T-cell (primary cell): Measurements from ENCODE around the gene TNK1. TPM values are rescaled to one million over a fixed set of nuclear protein-coding genes. Genes with fewer than 3 reads are reported as not detected.
A peak's percentile ranks its signal among the peaks of the same experiment; 100 is the strongest.

ENCODE experiments used
- ATAC-seq, 4 experiments: fragments of 200-7000 bp in 3 of 4; fragments of 150-1000 bp in 1 of 4; cut with Tn5 transposase; replicated peaks in 1 of 4; 1 replicate in 3 of 4; 2 replicates in 1 of 4; pipeline ENCODE4 v1.10.0; 2021; ENCODE audit warnings: moderate library complexity in 3 of 4, mild to moderate bottlenecking in 2 of 4, moderate number of reproducible peaks in 1 of 4
- CTCF ChIA-PET, 2 donors: fragments of 300-600 bp; sonication (Branson Sonifier 250); formaldehyde crosslinking; loops; one replicate each; lab custom pipeline; 2022; ENCODE audit warnings: antibody characterized with exemption in 2 of 2; lab: Charles Lee
- POLR2A ChIA-PET, 2 donors: fragments of 300-600 bp; sonication (Branson Sonifier 250); formaldehyde crosslinking; loops; one replicate each; lab custom pipeline; 2022; ENCODE audit warnings: antibody characterized with exemption in 2 of 2; lab: Charles Lee
- DNase-seq, 35 experiments: peaks; one replicate each; pipeline versions ENCODE4 v3.0.0 to v3.0.0-alpha.2; 2013 to 2023
- H3K27ac ChIP-seq: one replicate; pipeline ENCODE4 v1.5.1; 2013; ENCODE audit warnings: low read length
- H3K27me3 ChIP-seq, 2 experiments: replicated peaks in 1 of 2; 1 replicate in 1 of 2; 2 replicates in 1 of 2; pipeline versions ENCODE4 v1.6.1 to v1.7.0; 2013; ENCODE audit warnings: low read length in 1 of 2, mixed read lengths in 1 of 2; ENCODE audit not compliant: control insufficient read depth in 2 of 2, insufficient read depth in 2 of 2; ENCODE audit errors: extremely low read depth in 1 of 2
- H3K36me3 ChIP-seq, 2 donors: 1 replicate in 1 of 2; 2 replicates in 1 of 2; pipeline versions ENCODE4 v1.6.1 to v1.7.0; 2013; ENCODE audit warnings: low read length in 1 of 2; ENCODE audit not compliant: control insufficient read depth in 2 of 2, insufficient read depth in 1 of 2; ENCODE audit errors: extremely low read depth in 1 of 2
- H3K4me1 ChIP-seq, 2 experiments: 1 replicate in 1 of 2; 2 replicates in 1 of 2; pipeline versions ENCODE4 v1.6.1 to v1.7.0; 2013; ENCODE audit warnings: low read length in 2 of 2, mixed read lengths in 1 of 2; ENCODE audit not compliant: insufficient read depth in 2 of 2, control insufficient read depth in 1 of 2; ENCODE audit errors: extremely low read depth in 1 of 2
- H3K4me3 ChIP-seq, 2 donors: 1 replicate in 1 of 2; 2 replicates in 1 of 2; pipeline versions ENCODE4 v1.5.1 to v1.7.0; 2013; ENCODE audit warnings: mild to moderate bottlenecking in 2 of 2, low read length in 1 of 2, moderate library complexity in 1 of 2; ENCODE audit not compliant: control insufficient read depth in 1 of 2; ENCODE audit errors: extremely low read depth in 1 of 2
- H3K9me3 ChIP-seq: 2 replicates; pipeline ENCODE4 v1.7.0; 2013
- H3K27ac Mint-ChIP-seq, 2 donors: one replicate each; pipeline ENCODE4 v1.8.0; 2020 to 2021; ENCODE audit warnings: mild to moderate bottlenecking in 2 of 2, mixed read lengths in 2 of 2
- H3K27me3 Mint-ChIP-seq, 2 donors: one replicate each; pipeline ENCODE4 v1.8.0; 2021 to 2022; ENCODE audit warnings: mixed read lengths in 2 of 2
- H3K36me3 Mint-ChIP-seq: one replicate; pipeline ENCODE4 v1.8.0; 2021; ENCODE audit warnings: mixed read lengths
- H3K4me1 Mint-ChIP-seq, 3 donors: one replicate each; pipeline ENCODE4 v1.8.0; 2020 to 2022; ENCODE audit warnings: mixed read lengths in 3 of 3, mild to moderate bottlenecking in 1 of 3
- H3K4me3 Mint-ChIP-seq, 3 donors: one replicate each; pipeline ENCODE4 v1.8.0; 2020 to 2022; ENCODE audit warnings: mild to moderate bottlenecking in 3 of 3, mixed read lengths in 3 of 3, moderate library complexity in 3 of 3
- H3K9me3 Mint-ChIP-seq, 3 donors: one replicate each; pipeline ENCODE4 v1.8.0; 2020 to 2022; ENCODE audit warnings: mixed read lengths in 3 of 3
- WGBS: methylation state at CpG from one replicate; pipeline ENCODE4 v1.1.5; 2013; ENCODE audit warnings: missing lambda C conversion rate; ENCODE audit not compliant: insufficient coverage; 5-methylcytosine and 5-hydroxymethylcytosine counted together
- total RNA-seq, 35 experiments: library from RNA in 6 of 35; stranded (reverse) in 6 of 35; fragments of 120-200 nt in 1 of 35; gene quantifications; one replicate each; pipeline versions ENCODE4 v1.2.1 to v1.2.4 and lab custom pipeline; 2013 to 2026

Gene TNK1
- total RNA-seq, 5 donors from 2014 or later (not counting 1 experiment from before 2014, with no cell fraction given) = 5.7 to 18.3 (median 16.0) TPM

- CTCF ChIA-PET = interaction anchor here in 1 of 2 donors (0.6 to 1.0 kb wide), 9 partner anchors 10 to 284 kb away, joined by 3 to 21 read pairs (median 3); partner anchors contain the start of genes PLSCR3, SAT2, TMEM102 and TP53
- Mint-ChIP-seq H3K36me3 (peaks cover 3% of the 10 kb centered on the region), H3K4me1 (peaks cover 13 to 24% (median 15%) of the 10 kb centered on the region in 3 donors), H3K9me3 (no peaks in the 10 kb centered on the region), H3K27ac (peak within 1 kb of the TSS; percentile 87 to 96), H3K27me3 (peaks cover 0 to 1% of the 10 kb centered on the region in 2 donors), H3K4me3 (peak within 1 kb of the TSS; percentile 90 to 95 (median 94))
- POLR2A ChIA-PET = interaction anchor here (0.5 to 1.0 kb wide), 7 partner anchors 10 to 213 kb away, joined by 3 to 8 read pairs (median 5); partner anchors contain the start of genes FXR2 (in 1 of the 2), GPS2 (in 1 of the 2), PLSCR3 (in 1 of the 2) and TMEM102 (in 1 of the 2)
- Histone ChIP-seq H3K9me3 (no peaks in the 10 kb centered on the region), H3K4me1 (peaks cover 2 to 32% of the 10 kb centered on the region in 2 experiments), H3K36me3 (no peaks in the 10 kb centered on the region), H3K27me3 (peaks cover 0 to 8% of the 10 kb centered on the region in 2 experiments), H3K27ac (peak within 1 kb of the TSS; percentile 84), H3K4me3 (peak within 1 kb of the TSS; percentile 92 to 93)
- WGBS = under 1% methylated on average over 34 of the region's 49 CpGs
- ATAC-seq (peak; percentile 86 to 91 (median 90)), DNase-seq (peak; percentile 87 to 98 (median 94))
Measured at GRCh38 chr17:7403977-7404736, 23.3 kb downstream of the TNK1 start, which contains the start of gene TMEM256. Gene TMEM256 (minus strand): TSS chr17:7404097. CDS start chr17:7404084, 13 bp downstream.

DNA sequence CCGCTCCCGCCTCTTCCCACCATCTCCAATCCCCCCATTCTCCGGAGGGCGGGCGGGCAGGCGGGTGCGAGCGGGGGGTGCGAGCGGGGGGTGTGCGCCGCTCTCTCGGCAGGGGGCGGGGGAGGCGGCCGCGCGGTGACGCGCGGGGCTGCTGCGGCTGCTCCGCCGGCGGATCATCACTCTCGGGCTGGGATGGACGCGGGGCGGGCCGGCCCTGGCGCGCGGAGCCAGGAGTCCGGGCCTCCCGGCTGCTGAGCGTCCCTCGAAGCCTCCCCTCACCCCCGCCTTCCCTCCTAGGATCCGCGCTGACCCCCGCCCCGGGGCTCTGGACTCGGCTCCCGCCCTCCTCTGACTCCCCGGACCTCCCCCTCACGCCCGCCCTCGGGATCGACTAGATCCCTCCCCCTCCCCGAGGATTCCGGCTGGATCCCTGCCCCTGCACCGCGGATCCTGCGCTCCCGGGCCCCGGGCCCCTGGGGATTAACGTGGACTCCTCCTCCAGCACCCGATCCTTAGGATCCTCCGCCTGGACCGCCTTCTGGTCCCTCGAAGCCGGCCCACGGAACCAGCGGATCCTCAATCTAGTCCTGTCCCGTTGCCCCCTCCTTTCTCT is 24.0 kb downstream of the TNK1 start:
- Histone ChIP-seq H3K27ac (no peak overlapping the region), H3K9me3 (no peaks in the 10 kb centered on the region), H3K27me3 (peaks cover 0 to 8% of the 10 kb centered on the region in 2 experiments), H3K4me1 (peaks cover 2 to 32% of the 10 kb centered on the region in 2 experiments), H3K4me3 (peak overlapping the region; percentile 61 to 93), H3K36me3 (no peaks in the 10 kb centered on the region)
- Mint-ChIP-seq H3K4me3 (peak overlapping the region; percentile 90 to 95 (median 94)), H3K36me3 (peaks cover 3% of the 10 kb centered on the region), H3K9me3 (no peaks in the 10 kb centered on the region), H3K27me3 (peaks cover 0 to 1% of the 10 kb centered on the region in 2 donors), H3K4me1 (peaks cover 14 to 25% (median 15%) of the 10 kb centered on the region in 3 donors), H3K27ac (peak overlapping the region; percentile 87 to 96)
- ChIA-PET CTCF (interaction anchor here in 1 of 2 donors (0.8 to 1.0 kb wide), 7 partner anchors 11 to 283 kb away, joined by 3 to 21 read pairs (median 3); partner anchors contain the start of genes PLSCR3, SAT2, TMEM102 and TP53), POLR2A (interaction anchor here in 1 of 2 donors (1.0 kb wide), 3 partner anchors 10 to 39 kb away, joined by 5 to 8 read pairs (median 6); partner anchors contain the start of genes PLSCR3 and TMEM102)
- 2% methylated on average over 43 of the region's 65 CpGs for WGBS
- peak in 26 of 35 experiments; percentile 54 to 84 (median 70) for DNase-seq
- ATAC-seq = peak; percentile 54 to 59 (median 57)

DNA sequence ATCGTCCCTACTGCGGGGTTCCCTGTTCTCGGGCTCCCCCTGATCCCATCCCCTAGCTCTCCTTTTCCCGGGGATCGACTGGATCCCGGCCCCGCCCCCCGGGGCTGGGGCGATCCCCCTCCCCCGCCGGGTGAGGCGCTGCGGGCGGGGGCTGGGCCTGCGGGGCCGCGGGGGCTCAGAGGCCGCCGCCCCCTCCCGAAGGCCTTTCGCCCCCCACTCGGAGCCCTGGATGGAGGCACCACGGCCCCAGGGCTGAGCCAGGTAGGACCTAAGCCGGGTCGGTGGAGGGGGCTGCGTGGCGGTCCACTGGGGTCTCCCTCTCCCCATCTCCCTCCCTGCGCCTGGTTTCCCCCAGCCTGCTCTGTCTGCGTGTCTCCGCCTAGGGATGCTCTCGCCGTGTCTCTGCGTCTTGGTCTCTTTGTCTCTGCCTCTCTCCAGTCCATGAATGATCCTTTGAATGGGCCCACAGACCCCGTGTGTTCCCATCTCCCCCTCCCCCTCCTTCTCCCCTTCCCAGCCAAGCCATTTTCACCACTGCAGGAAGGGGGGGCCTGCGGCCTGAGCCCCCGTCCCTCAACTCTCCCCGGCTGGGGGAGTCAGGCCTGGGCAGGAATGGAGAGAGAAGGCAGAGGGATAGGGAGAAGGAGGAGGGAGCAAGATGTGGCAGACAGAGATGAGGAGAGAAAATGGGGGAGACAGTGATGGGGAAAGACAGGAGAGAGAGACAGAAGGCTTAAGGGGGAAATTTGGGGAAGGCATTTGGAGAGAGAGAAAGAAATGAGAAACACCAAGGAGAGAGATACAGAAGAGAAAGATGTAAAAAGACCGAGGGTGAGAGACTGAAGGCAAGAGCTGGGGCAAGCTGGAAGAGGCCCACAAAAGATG is 24.7 kb downstream of the TNK1 start:
- WGBS = 52% methylated on average over 23 of the region's 38 CpGs
- ATAC-seq = no peak
- H3K9me3 Mint-ChIP-seq = no peaks in the 10 kb centered on the region
- peaks cover 0 to 8% of the 10 kb centered on the region in 2 experiments for H3K27me3 ChIP-seq
- ChIA-PET CTCF (no interaction called here), POLR2A (no interaction called here)
- peaks cover 14 to 25% (median 15%) of the 10 kb centered on the region in 3 donors for H3K4me1 Mint-ChIP-seq
- no peak overlapping the region for H3K27ac ChIP-seq
- peak overlapping the region in 1 of 2 donors; percentile 28 for H3K27ac Mint-ChIP-seq
- H3K4me1 ChIP-seq = peaks cover 2 to 32% of the 10 kb centered on the region in 2 experiments
- peak overlapping the region; percentile 75 to 90 (median 80) for H3K4me3 Mint-ChIP-seq
- H3K36me3 ChIP-seq = no peaks in the 10 kb centered on the region
- H3K4me3 ChIP-seq = peak overlapping the region; percentile 61 to 93
- H3K9me3 ChIP-seq = no peaks in the 10 kb centered on the region
- H3K27me3 Mint-ChIP-seq = peaks cover 0 to 1% of the 10 kb centered on the region in 2 donors
- peaks cover 3% of the 10 kb centered on the region for H3K36me3 Mint-ChIP-seq
- no peak for DNase-seq

DNA sequence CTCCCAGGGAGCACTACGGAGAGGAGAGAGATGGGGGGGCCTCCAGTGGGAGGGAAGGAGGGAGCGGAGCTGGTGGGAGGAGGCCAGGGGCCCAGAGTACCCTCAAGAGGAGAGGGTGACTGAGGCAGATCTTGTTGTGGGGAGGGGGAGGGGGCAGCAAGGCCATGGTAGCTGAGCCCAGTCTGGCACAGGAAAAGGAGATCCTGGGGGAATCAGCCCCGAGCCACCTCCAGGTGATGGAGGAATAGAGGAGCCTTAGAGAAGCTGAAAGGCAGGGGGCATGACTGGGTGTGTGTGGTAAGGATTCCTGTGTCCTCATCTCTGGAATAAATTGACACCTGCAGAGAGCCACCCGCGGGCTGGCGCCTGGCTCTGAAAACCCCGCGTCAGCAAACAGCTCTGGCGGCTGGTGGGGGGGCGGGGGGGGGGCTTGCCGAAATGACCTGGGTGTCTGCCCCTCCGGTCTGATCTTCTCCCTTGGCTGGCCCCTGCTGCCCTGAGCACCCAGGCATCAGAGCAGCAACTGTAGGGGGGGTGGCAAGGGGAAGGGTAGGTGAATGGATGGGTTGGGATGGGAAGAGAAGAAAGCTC is 25.4 kb downstream of the TNK1 start:
- 76% methylated on average over 6 of the region's 12 CpGs for WGBS
- H3K4me1 ChIP-seq = peaks cover 2 to 32% of the 10 kb centered on the region in 2 experiments
- peaks cover 0 to 10% of the 10 kb centered on the region in 2 experiments for H3K27me3 ChIP-seq
- DNase-seq = peak in 1 of 35 experiments; percentile 24
- Mint-ChIP-seq H3K27ac (peak overlapping the region in 1 of 2 donors; percentile 28), H3K36me3 (peaks cover 3% of the 10 kb centered on the region), H3K4me1 (peaks cover 14 to 25% (median 15%) of the 10 kb centered on the region in 3 donors), H3K9me3 (no peaks in the 10 kb centered on the region), H3K27me3 (peaks cover 0 to 1% of the 10 kb centered on the region in 2 donors), H3K4me3 (peak overlapping the region; percentile 68 to 90 (median 77))
- ATAC-seq = no peak
- H3K4me3 ChIP-seq = no peak overlapping the region
- ChIA-PET CTCF (interaction anchor here in 1 of 2 donors (0.5 kb wide), 1 partner anchor 213 kb away, joined by 3 read pairs; no protein-coding TSS in a partner anchor), POLR2A (interaction anchor here in 1 of 2 donors (0.6 kb wide), 1 partner anchor 47 kb away, joined by 3 read pairs; no protein-coding TSS in a partner anchor)
- no peaks in the 10 kb centered on the region for H3K9me3 ChIP-seq
- H3K27ac ChIP-seq = no peak overlapping the region
- no peaks in the 10 kb centered on the region for H3K36me3 ChIP-seq

- peaks cover 0 to 1% of the 10 kb centered on the region in 2 donors for H3K27me3 Mint-ChIP-seq
- no peak overlapping the region for H3K27ac ChIP-seq
- no peaks in the 10 kb centered on the region for H3K36me3 ChIP-seq
- no peaks in the 10 kb centered on the region for H3K9me3 Mint-ChIP-seq
- peaks cover 0 to 10% of the 10 kb centered on the region in 2 experiments for H3K27me3 ChIP-seq
- peak overlapping the region; percentile 6 to 90 (median 10) for H3K4me3 Mint-ChIP-seq
- H3K4me3 ChIP-seq = no peak overlapping the region
- peaks cover 12 to 25% (median 15%) of the 10 kb centered on the region in 3 donors for H3K4me1 Mint-ChIP-seq
- H3K9me3 ChIP-seq = no peaks in the 10 kb centered on the region
- 93% methylated on average over 3 of the region's 13 CpGs for WGBS
- no peak for DNase-seq
- no peaks in the 10 kb centered on the region for H3K36me3 Mint-ChIP-seq
- H3K4me1 ChIP-seq = peaks cover 2 to 32% of the 10 kb centered on the region in 2 experiments
- POLR2A ChIA-PET = interaction anchor here in 1 of 2 donors (0.6 kb wide), 1 partner anchor 47 kb away, joined by 3 read pairs; no protein-coding TSS in a partner anchor
- H3K27ac Mint-ChIP-seq = no peak overlapping the region
- CTCF ChIA-PET = interaction anchor here in 1 of 2 donors (0.5 kb wide), 1 partner anchor 213 kb away, joined by 3 read pairs; no protein-coding TSS in a partner anchor
- ATAC-seq = no peak
Measured at GRCh38 chr17:7407082-7407481, 26.2 kb downstream of the TNK1 start.
